CD14-positive monocyte (primary cell): ENCODE measurements around the gene HOXB5. TPM values are rescaled to one million over a fixed set of nuclear protein-coding genes. Genes with fewer than 3 reads are reported as not detected.

Experiments used
- DNase-seq, 3 donors: peaks; one replicate each; pipeline ENCODE4 v3.0.0-alpha.2; 2011 to 2022
- H2AFZ ChIP-seq: 2 replicates; pipeline ENCODE4 v1.6.0; 2012; ENCODE audit warnings: mild to moderate bottlenecking, low read depth, low read length, inconsistent platforms; ENCODE audit not compliant: insufficient read depth, poor library complexity, severe bottlenecking
- H3K27ac ChIP-seq, 2 donors: 1 replicate in 1 of 2; 2 replicates in 1 of 2; pipeline ENCODE4 v1.5.1; 2012 to 2013; ENCODE audit warnings: low read length in 2 of 2, control low read depth in 1 of 2, inconsistent platforms in 1 of 2, low read depth in 1 of 2, mild to moderate bottlenecking in 1 of 2
- H3K27me3 ChIP-seq, 2 donors: one replicate each; pipeline versions ENCODE4 v1.6.0 to v1.6.1; 2011 to 2013; ENCODE audit warnings: low read length in 2 of 2; ENCODE audit not compliant: control insufficient read depth in 2 of 2, insufficient read depth in 2 of 2
- H3K36me3 ChIP-seq, 2 donors: replicated peaks in 1 of 2; 1 replicate in 1 of 2; 2 replicates in 1 of 2; pipeline versions ENCODE4 v1.5.1 to v1.6.1; 2012 to 2013; ENCODE audit warnings: low read length in 2 of 2, control low read depth in 1 of 2, inconsistent platforms in 1 of 2, mild to moderate bottlenecking in 1 of 2; ENCODE audit not compliant: insufficient read depth in 2 of 2, control insufficient read depth in 1 of 2
- H3K4me1 ChIP-seq, 2 donors: 1 replicate in 1 of 2; 2 replicates in 1 of 2; pipeline versions ENCODE4 v1.5.1 to v1.6.1; 2012 to 2013; ENCODE audit warnings: low read length in 2 of 2, control low read depth in 1 of 2, inconsistent platforms in 1 of 2, mild to moderate bottlenecking in 1 of 2, moderate library complexity in 1 of 2; ENCODE audit not compliant: insufficient read depth in 2 of 2, control insufficient read depth in 1 of 2
- H3K4me2 ChIP-seq: replicated peaks from 2 replicates; pipeline ENCODE3; 2012; ENCODE audit warnings: low read length, moderate library complexity, mild to moderate bottlenecking; ENCODE audit not compliant: poor library complexity, severe bottlenecking; ENCODE audit errors: extremely low read depth
- H3K4me3 ChIP-seq, 3 experiments: fragments of 200-600 bp in 1 of 3; sonication (generic) in 1 of 3; replicated peaks in 1 of 3; 1 replicate in 2 of 3; 2 replicates in 1 of 3; pipeline ENCODE4 v1.5.1; 2011 to 2013; ENCODE audit warnings: low read length in 3 of 3, mild to moderate bottlenecking in 3 of 3, control low read depth in 2 of 3, low read depth in 2 of 3, inconsistent platforms in 1 of 3, moderate library complexity in 1 of 3
- H3K79me2 ChIP-seq: 2 replicates; pipeline ENCODE4 v1.6.0; 2012; ENCODE audit warnings: mild to moderate bottlenecking, control low read depth, inconsistent platforms, low read length, moderate library complexity; ENCODE audit not compliant: insufficient read depth
- H3K9ac ChIP-seq: 2 replicates; pipeline ENCODE4 v1.6.0; 2017; ENCODE audit warnings: low read length, mild to moderate bottlenecking; ENCODE audit not compliant: insufficient read depth, poor library complexity, severe bottlenecking
- H3K9me3 ChIP-seq, 2 donors: replicated peaks in 1 of 2; 1 replicate in 1 of 2; 2 replicates in 1 of 2; pipeline versions ENCODE4 v1.5.1 to v1.6.1; 2012 to 2013; ENCODE audit warnings: low read length in 2 of 2, control low read depth in 1 of 2; ENCODE audit not compliant: control insufficient read depth in 1 of 2, insufficient read depth in 1 of 2
- H4K20me1 ChIP-seq: 2 replicates; pipeline ENCODE4 v1.6.0; 2012; ENCODE audit warnings: mild to moderate bottlenecking, low read length, control low read depth, moderate library complexity; ENCODE audit not compliant: insufficient read depth
- H3K27ac Mint-ChIP-seq, 7 donors: one replicate each; pipeline ENCODE4 v1.8.0; 2020; ENCODE audit warnings: mild to moderate bottlenecking in 7 of 7, mixed read lengths in 7 of 7, moderate library complexity in 6 of 7, inconsistent platforms in 2 of 7
- H3K27me3 Mint-ChIP-seq, 3 donors: one replicate each; pipeline ENCODE4 v1.8.0; 2021 to 2022; ENCODE audit warnings: low read depth in 3 of 3, mild to moderate bottlenecking in 3 of 3, mixed read lengths in 3 of 3, moderate library complexity in 3 of 3, inconsistent platforms in 1 of 3
- H3K36me3 Mint-ChIP-seq, 2 donors: one replicate each; pipeline ENCODE4 v1.8.0; 2020; ENCODE audit warnings: mixed read lengths in 2 of 2, inconsistent platforms in 1 of 2, mild to moderate bottlenecking in 1 of 2
- H3K4me1 Mint-ChIP-seq: one replicate; pipeline ENCODE4 v1.8.0; 2020; ENCODE audit warnings: mild to moderate bottlenecking, mixed read lengths
- H3K4me3 Mint-ChIP-seq, 2 donors: one replicate each; pipeline ENCODE4 v1.8.0; 2020; ENCODE audit warnings: mild to moderate bottlenecking in 2 of 2, mixed read lengths in 2 of 2, moderate library complexity in 1 of 2
- H3K9me3 Mint-ChIP-seq, 7 donors: one replicate each; pipeline ENCODE4 v1.8.0; 2020 to 2022; ENCODE audit warnings: mixed read lengths in 7 of 7, mild to moderate bottlenecking in 6 of 7, moderate library complexity in 6 of 7, inconsistent platforms in 2 of 7
- WGBS: methylation state at CpG from one replicate; pipeline ENCODE4 v1.1.5; 2013; ENCODE audit warnings: missing lambda C conversion rate; ENCODE audit not compliant: insufficient coverage; 5-methylcytosine and 5-hydroxymethylcytosine counted together
- intact Hi-C, 2 donors: fragments of 100-400 bp; cut with micrococcal nuclease; formaldehyde crosslinking; loops; one replicate each; pipeline versions ENCODE4 v1.15.0 to v1.15.1; 2023
- polyA plus RNA-seq, 3 donors: library from polyadenylated mRNA; depleted of rRNA in 1 of 3; unstranded in 2 of 3; stranded (reverse) in 1 of 3; fragments of 300-500 nt in 2 of 3; fragments of >200 nt in 1 of 3; fragmentation: Illumina TruSeq in 2 of 3; gene quantifications; 1 replicate in 2 of 3; 2 replicates in 1 of 3; pipeline ENCODE4 v1.2.3, GENCODE V29; 2012 to 2021
- TF ChIP-seq, protein P1 (sequence below): fragments of 200-600 bp; IDR thresholded peaks from one replicate; pipeline ENCODE4 v1.8.0; 2022; ENCODE audit warnings: antibody characterized with exemption, mild to moderate bottlenecking

Gene HOXB5
- polyA plus RNA-seq, 3 donors: not detected

DNA sequence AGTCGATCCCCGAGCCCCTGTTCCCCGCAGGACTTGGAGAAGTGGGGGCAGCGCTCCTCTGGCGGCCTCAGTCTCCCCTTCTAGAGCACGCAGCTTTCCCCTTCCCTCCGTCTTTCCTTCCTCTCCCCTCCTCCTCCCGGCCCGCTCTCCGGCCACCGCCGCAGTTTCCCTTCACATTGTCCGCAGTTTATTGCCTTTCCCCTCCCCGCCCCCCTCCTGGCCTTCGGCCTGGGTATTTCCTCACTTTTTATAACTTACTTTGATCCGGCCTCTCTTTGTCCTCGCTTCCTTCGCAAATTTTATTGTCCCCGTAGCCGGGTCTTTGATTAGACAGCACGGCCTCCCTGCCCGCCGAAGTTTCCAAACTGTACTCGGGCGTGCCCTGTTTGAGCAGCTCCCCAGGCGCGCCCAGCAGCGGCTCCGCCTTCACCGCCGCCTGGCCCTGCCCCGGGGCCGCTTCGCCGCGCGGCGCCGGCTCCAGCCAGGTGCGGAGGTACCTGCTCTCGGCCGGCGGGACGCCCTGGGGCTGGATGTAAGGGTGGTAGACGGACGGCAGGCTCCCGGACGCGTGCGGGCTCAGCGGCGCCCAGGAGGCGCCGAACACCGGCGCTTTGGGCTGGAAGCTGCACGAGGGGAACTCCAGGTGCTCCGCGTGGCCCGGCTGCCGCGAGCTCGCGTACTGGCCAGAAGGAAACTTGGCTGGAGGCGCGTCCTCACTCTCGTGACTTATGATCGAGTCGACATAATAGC, 32.1 kb upstream of the HOXB5 start:
- peak overlapping the region; percentile 68 to 88 for H3K4me3 Mint-ChIP-seq

More for the DNA sequence above, 32.1 kb upstream of the HOXB5 start:
- Histone ChIP-seq H3K27ac (no peak overlapping the region), H3K36me3 (no peaks in the 10 kb centered on the region), H3K4me2 (peak overlapping the region; percentile 42), H3K9ac (no peak overlapping the region), H2AFZ (peak overlapping the region; percentile 11), H3K4me3 (peak overlapping the region in 1 of 3 experiments; percentile 46), H4K20me1 (no peaks in the 10 kb centered on the region), H3K79me2 (no peaks in the 10 kb centered on the region), H3K4me1 (peaks cover 5 to 13% of the 10 kb centered on the region in 2 donors), H3K9me3 (peaks cover 0 to 16% of the 10 kb centered on the region in 2 donors), H3K27me3 (peaks cover 73 to 100% of the 10 kb centered on the region in 2 donors)
- TF ChIP-seq, protein P1, sequence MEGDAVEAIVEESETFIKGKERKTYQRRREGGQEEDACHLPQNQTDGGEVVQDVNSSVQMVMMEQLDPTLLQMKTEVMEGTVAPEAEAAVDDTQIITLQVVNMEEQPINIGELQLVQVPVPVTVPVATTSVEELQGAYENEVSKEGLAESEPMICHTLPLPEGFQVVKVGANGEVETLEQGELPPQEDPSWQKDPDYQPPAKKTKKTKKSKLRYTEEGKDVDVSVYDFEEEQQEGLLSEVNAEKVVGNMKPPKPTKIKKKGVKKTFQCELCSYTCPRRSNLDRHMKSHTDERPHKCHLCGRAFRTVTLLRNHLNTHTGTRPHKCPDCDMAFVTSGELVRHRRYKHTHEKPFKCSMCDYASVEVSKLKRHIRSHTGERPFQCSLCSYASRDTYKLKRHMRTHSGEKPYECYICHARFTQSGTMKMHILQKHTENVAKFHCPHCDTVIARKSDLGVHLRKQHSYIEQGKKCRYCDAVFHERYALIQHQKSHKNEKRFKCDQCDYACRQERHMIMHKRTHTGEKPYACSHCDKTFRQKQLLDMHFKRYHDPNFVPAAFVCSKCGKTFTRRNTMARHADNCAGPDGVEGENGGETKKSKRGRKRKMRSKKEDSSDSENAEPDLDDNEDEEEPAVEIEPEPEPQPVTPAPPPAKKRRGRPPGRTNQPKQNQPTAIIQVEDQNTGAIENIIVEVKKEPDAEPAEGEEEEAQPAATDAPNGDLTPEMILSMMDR: no peak
- DNase-seq: peak in 1 of 3 donors; percentile 29
- Mint-ChIP-seq H3K9me3 (peaks cover 0 to 12% (median 2%) of the 10 kb centered on the region in 7 donors), H3K36me3 (no peaks in the 10 kb centered on the region), H3K27ac (peak overlapping the region in 1 of 7 donors; percentile 31), H3K4me1 (peaks cover 8% of the 10 kb centered on the region), H3K27me3 (peaks cover 89 to 98% (median 95%) of the 10 kb centered on the region in 3 donors)
- WGBS: under 1% methylated on average over 62 of the region's 69 CpGs
- intact Hi-C loops: no loop called here
